ENCODE measurements around the gene URB1. TPM values are rescaled to one million over a fixed set of nuclear protein-coding genes. Genes with fewer than 3 reads are reported as not detected.

Gene URB1
- total and polyA plus RNA-seq, 4 donors, result 3.7 to 17.6 (median 11.4) TPM

DNA sequence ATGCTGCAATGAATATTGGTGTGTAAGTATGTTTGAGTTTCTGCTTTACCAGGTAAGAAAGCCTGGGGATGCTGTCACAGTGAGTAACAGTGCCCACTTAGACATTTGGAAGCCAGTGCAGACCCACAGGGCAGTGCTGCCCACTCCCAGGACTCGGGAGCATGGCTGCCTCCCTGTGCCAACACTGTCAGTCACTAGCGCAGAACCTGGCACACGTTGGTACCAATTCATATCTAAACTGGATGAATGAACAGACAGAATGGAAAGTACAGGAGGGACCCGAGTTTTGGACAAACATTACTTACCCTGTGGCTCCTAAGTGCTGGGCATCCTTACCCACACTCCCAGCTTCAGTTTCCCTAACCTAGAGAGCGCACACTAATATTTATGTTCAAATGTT, 18.1 kb upstream of the URB1 start:
- H3K36me3 ChIP-seq (ENCODE audit: control insufficient read depth in 4 of 4, insufficient read depth in 4 of 4, low read length in 4 of 4), result peaks cover 0 to 5% (median 0%) of the 10 kb centered on the region in 4 donors
- ATAC-seq (ENCODE audit: insufficient read depth, low FRiP score) (no peak), DNase-seq (no peak)
- H3K4me1 ChIP-seq (ENCODE audit: control insufficient read depth in 5 of 5, insufficient read depth in 5 of 5, low read length in 5 of 5), result peaks cover 0 to 23% (median 7%) of the 10 kb centered on the region in 5 donors
- H3K9me3 ChIP-seq (ENCODE audit: control insufficient read depth in 4 of 4, insufficient read depth in 3 of 4, low read length in 3 of 4), result no peaks in the 10 kb centered on the region
- WGBS, 2 donors, result 75 to 83% methylated on average over 5 of the region's 5 CpGs
- peak overlapping the region; percentile 84 to 98 for H3K27ac ChIP-seq (ENCODE audit: low read depth in 1 of 2, low read length in 1 of 2)
- H3K9ac ChIP-seq (ENCODE audit: insufficient read depth in 1 of 2, low read length in 2 of 2), result no peak overlapping the region
- H3K27me3 ChIP-seq (ENCODE audit: control insufficient read depth in 3 of 3, insufficient read depth in 3 of 3, low read length in 2 of 3), result peaks cover 0 to 33% (median 4%) of the 10 kb centered on the region in 3 donors
- H3K4me3 ChIP-seq, result no peak overlapping the region
- TF ChIP-seq, protein P1, sequence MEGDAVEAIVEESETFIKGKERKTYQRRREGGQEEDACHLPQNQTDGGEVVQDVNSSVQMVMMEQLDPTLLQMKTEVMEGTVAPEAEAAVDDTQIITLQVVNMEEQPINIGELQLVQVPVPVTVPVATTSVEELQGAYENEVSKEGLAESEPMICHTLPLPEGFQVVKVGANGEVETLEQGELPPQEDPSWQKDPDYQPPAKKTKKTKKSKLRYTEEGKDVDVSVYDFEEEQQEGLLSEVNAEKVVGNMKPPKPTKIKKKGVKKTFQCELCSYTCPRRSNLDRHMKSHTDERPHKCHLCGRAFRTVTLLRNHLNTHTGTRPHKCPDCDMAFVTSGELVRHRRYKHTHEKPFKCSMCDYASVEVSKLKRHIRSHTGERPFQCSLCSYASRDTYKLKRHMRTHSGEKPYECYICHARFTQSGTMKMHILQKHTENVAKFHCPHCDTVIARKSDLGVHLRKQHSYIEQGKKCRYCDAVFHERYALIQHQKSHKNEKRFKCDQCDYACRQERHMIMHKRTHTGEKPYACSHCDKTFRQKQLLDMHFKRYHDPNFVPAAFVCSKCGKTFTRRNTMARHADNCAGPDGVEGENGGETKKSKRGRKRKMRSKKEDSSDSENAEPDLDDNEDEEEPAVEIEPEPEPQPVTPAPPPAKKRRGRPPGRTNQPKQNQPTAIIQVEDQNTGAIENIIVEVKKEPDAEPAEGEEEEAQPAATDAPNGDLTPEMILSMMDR (IDR thresholded peaks at IDR 0.05; ENCODE audit: control extremely low read depth, extremely low read depth), result no peak

DNA sequence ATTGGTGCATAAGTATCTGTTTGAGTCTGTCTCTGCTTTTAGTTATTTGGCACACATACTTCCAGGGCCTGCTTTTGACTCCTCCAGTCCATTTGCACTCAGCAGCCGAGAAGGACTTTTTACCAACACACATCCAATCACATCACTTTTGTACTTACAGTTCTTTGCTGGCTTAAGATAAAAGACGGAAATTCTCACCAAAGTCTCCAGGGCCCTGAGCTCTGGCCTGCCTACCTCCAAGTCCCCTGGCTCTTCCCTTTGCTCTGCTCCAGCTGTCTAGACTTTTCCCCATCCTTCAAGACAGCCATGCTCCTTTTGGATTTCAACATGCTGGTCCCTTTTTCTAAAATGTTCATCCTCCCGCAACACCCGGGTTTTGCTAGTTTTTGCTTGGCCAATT, 17.5 kb upstream of the URB1 start:
- no peak for ATAC-seq (ENCODE audit: insufficient read depth, low FRiP score)
- TF ChIP-seq, protein P1 (IDR thresholded peaks at IDR 0.05; ENCODE audit: control extremely low read depth, extremely low read depth), result no peak
- H3K4me1 ChIP-seq (ENCODE audit: control insufficient read depth in 5 of 5, insufficient read depth in 5 of 5, low read length in 5 of 5), result peaks cover 0 to 23% (median 7%) of the 10 kb centered on the region in 5 donors
- peaks cover 0 to 33% (median 4%) of the 10 kb centered on the region in 3 donors for H3K27me3 ChIP-seq (ENCODE audit: control insufficient read depth in 3 of 3, insufficient read depth in 3 of 3, low read length in 2 of 3)
- no peak overlapping the region for H3K9ac ChIP-seq (ENCODE audit: insufficient read depth in 1 of 2, low read length in 2 of 2)
- WGBS, 2 donors, result 74 to 96% methylated on average over 4 of the region's 4 CpGs
- no peaks in the 10 kb centered on the region for H3K9me3 ChIP-seq (ENCODE audit: control insufficient read depth in 4 of 4, insufficient read depth in 3 of 4, low read length in 3 of 4)
- H3K4me3 ChIP-seq, result no peak overlapping the region
- peak overlapping the region; percentile 84 to 98 for H3K27ac ChIP-seq (ENCODE audit: low read depth in 1 of 2, low read length in 1 of 2)
- DNase-seq, result no peak
- H3K36me3 ChIP-seq (ENCODE audit: control insufficient read depth in 4 of 4, insufficient read depth in 4 of 4, low read length in 4 of 4), result peaks cover 0 to 2% (median 0%) of the 10 kb centered on the region in 4 donors

DNA sequence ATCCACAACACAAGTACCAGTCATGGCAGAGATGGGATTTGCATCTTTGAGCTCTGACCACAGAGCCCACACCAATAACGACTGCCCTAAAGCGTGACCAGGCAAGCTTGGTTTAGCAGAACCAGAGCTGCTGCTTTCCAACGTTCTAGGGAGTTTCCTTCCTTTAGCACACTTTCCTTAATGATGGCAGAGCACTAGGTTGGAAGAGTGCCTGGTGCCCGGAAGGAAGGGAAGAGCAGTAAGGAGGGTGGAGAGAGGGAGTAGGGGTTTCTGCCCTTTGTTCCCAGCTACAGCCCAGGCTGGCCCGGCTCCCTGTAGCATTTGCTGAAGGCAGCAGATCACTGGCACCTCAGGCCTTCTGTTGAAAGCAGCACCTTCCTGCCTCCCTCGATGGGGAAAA, 13.6 kb upstream of the URB1 start:
- no peak for DNase-seq
- TF ChIP-seq, protein P1 (IDR thresholded peaks at IDR 0.05; ENCODE audit: control extremely low read depth, extremely low read depth), result no peak
- no peaks in the 10 kb centered on the region for H3K36me3 ChIP-seq (ENCODE audit: control insufficient read depth in 4 of 4, insufficient read depth in 4 of 4, low read length in 4 of 4)
- H3K9me3 ChIP-seq (ENCODE audit: control insufficient read depth in 4 of 4, insufficient read depth in 3 of 4, low read length in 3 of 4), result no peaks in the 10 kb centered on the region
- H3K27ac ChIP-seq (ENCODE audit: low read depth in 1 of 2, low read length in 1 of 2), result peak overlapping the region in 1 of 2 donors; percentile 58
- no peak for ATAC-seq (ENCODE audit: insufficient read depth, low FRiP score)
- H3K4me1 ChIP-seq (ENCODE audit: control insufficient read depth in 5 of 5, insufficient read depth in 5 of 5, low read length in 5 of 5), result peaks cover 0 to 8% (median 3%) of the 10 kb centered on the region in 5 donors
- peaks cover 0 to 22% (median 4%) of the 10 kb centered on the region in 3 donors for H3K27me3 ChIP-seq (ENCODE audit: control insufficient read depth in 3 of 3, insufficient read depth in 3 of 3, low read length in 2 of 3)
- no peak overlapping the region for H3K4me3 ChIP-seq
- H3K9ac ChIP-seq (ENCODE audit: insufficient read depth in 1 of 2, low read length in 2 of 2), result no peak overlapping the region
- 42 to 60% methylated on average over 6 of the region's 6 CpGs for WGBS, 2 donors
